OCI-M1 (cell line): Measurements from ENCODE around the gene DHRS7B.

ENCODE experiments used
- DNase-seq: peaks from one replicate; lab custom pipeline; 2025; lab: John Stamatoyannopoulos, UW

DHRS7B gene

GRCh38 chr17:21157586-21158370 is 31.0 kb downstream of the DHRS7B start:
- no peak for DNase-seq

DNA sequence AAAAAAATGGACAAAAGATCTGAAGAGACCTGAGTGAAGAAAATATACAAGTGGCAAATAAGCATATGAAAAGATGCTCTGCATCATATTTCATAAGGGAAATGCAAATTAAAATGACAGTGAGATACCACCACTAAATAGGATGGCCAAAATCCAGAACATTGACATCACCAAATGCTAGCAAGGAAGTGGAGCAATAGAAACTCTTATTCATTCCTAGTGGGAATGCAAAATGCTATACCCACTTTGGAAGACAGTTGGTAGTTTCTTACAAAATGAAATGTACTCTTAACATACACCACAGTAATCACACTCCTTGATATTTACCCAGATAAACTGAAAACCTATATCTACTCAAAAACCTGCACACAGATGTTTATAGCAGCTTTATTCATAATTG is 33.6 kb downstream of the DHRS7B start:
- DNase-seq = no peak

DNA sequence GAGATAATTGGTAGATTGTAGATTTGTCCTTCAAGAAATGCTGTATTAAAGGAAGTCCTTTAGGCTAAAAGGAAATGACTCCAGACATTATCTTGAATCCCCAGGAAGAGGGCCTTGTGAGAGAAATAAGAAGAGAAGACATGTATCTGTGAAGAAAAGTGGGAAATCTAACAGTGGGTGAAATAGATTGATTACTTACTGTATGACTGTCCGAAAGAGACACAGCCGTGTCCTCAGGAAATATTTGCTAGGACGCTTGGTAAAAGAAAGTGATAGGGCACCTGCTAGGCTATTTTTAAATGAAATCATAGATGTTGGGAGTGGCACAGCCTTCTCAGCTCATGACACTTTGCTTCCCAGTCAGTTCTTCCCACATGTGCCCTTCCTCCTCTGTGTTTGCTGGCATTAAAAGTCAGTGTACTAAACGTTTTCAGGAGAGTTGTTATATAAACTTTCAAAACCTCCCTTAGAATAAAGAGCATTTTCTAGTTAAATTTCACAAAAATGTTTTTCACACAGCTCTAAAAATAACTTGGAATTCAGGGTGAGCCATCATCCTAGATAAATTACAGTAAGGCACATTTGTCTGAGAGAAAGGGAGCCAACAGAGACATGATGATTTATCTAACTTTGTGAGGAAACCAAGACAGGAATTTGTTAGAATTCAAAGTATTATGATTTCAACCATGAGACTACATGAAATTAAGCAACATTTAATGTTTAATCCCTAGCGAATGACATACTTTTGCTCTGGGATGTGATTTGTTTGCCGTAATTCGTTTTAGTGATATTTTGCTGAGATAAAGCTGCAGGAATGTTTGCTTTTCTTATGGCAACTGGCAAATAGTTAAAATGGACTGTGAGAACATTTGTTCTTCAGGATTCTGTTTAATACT is 35.0 kb downstream of the DHRS7B start:
- DNase-seq = no peak

GRCh38 chr17:21162394-21162775 is 35.6 kb downstream of the DHRS7B start:
- DNase-seq = no peak

DNA sequence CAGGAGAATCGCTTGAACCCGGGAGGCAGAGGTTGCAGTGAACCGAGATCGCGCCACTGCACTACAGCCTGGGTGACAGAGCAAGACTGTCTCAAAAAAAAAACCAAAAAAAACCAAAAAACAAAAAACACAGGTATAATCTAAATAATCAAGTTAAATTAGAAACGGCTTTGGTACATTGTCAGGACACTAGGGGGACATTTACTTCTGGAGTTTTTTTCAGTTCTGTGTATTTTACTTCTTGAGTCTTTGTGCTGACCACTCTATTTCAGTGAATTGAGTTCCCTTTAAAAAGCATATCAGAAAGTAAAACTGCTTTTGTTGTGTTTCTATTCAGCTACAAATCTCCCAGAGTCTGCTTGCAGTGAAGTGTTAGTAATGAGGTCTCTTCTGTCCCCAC is 36.3 kb downstream of the DHRS7B start:
- DNase-seq = no peak

GRCh38 chr17:21164216-21164615 is 37.5 kb downstream of the DHRS7B start:
- no peak for DNase-seq

DNA sequence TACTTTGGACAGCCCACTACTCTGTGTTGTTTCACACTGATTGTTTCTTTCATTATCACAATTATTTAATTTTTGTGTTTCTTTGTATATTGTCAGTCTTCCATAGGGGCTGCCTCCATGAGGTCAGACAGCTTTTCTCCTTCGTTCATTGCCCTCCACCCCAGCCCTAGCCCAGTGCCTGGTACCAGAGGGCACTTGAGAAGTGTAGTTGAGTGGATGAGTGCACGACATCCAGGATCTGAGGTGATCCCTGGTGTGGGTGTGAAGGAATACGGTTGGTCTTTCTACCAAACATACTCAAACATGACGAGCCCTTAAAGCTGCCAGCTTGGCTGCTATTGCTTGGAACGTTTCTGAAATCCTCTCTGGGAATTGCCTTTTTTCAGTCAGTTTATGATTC is 37.9 kb downstream of the DHRS7B start:
- no peak for DNase-seq

DNA sequence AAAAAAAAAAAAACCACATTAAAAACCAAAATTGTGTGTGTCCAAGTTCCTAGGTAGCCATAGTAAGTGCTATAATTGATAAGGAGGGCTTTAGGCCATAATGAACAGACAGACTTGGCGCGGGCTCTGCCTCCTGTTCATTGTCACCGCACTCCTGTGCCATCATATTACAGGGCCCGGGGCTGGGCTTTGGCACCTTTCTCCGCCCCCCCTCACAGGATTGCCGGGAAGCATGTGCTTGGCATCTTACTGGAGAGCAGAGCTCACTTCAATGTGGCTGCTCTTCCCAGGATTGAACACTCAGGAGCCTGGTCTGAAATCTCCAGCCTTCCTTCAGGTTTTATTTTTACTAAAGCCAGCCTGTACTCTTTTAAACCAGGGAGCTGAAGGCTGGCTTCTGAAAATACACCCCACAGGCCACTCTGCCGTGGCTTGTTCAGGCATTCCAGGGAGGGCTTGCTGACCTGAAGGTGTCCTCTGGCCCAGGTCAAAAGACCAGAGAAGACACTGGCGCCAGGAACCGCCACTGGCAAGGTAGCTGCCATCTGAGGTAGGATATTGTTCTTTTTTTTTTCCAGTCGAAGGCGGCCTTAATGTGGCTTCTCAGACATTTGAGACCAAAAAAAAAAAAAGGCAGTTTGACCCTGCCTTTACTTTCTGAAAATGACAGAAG is 39.3 kb downstream of the DHRS7B start:
- no peak for DNase-seq

DNA sequence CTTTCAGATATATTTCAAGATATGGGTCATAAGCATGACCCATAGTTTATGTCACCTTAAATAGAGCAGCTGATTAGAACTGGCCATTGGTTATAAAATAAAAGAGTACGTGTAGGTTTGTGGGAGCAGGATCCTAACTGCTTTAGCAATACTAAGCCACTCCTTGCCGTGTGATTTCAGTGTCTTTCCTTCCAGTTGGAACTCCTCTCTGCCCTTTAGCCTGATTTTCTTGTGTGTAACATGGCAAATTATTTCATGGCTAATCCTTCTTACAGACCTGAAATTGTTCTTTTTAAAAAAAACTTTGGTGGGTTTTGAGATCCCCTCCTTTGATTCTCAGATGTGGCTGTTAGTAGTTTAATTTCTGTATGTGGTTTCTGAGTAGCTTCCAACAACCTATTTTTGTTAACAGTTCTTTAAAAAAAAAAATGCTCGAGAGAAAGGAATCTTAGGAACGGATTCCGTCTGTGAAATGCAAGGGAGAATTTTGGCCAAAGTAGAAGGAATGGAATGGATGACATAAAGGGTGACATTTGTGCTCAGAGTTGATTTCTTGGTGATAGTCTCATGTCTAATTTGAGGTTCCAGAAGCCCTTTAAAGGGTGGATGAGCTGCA is 39.9 kb downstream of the DHRS7B start:
- DNase-seq = no peak

- no peak for DNase-seq
Observed at GRCh38 chr17:21167303-21167702, 40.5 kb downstream of the DHRS7B start.

- DNase-seq = no peak
Observed at GRCh38 chr17:21168555-21168865, 41.7 kb downstream of the DHRS7B start.

- DNase-seq = no peak
Observed at GRCh38 chr17:21169496-21169895, 42.7 kb downstream of the DHRS7B start.

- DNase-seq = no peak
Observed at GRCh38 chr17:21170809-21171208, 44.0 kb downstream of the DHRS7B start.

- no peak for DNase-seq
Observed at GRCh38 chr17:21171309-21171922, 44.7 kb downstream of the DHRS7B start.

DNA sequence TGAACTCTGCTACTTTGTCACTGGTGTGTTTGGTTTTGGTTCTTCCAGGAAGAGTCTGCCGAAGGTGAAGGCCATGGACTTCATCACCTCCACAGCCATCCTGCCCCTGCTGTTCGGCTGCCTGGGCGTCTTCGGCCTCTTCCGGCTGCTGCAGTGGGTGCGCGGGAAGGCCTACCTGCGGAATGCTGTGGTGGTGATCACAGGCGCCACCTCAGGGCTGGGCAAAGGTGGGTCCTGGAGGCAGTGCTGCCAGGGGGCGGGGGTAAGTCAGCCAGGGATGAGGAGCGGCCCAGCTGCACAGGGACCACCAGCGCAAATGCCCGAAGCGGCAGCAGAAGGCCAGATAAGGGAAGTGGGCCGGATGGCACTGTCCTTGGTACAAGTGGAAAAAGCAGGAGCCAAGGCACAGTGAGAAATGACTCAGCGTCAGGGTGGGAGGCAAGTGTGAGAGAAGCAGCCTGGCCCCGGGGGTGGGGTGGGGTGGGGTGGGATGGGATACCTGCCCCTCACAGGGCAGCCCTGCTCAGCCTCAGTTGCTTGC is 45.3 kb downstream of the DHRS7B start:
- no peak for DNase-seq

GRCh38 chr17:21172846-21173245 is 46.1 kb downstream of the DHRS7B start:
- no peak for DNase-seq

GRCh38 chr17:21173543-21173942 is 46.8 kb downstream of the DHRS7B start:
- DNase-seq = no peak

DNA sequence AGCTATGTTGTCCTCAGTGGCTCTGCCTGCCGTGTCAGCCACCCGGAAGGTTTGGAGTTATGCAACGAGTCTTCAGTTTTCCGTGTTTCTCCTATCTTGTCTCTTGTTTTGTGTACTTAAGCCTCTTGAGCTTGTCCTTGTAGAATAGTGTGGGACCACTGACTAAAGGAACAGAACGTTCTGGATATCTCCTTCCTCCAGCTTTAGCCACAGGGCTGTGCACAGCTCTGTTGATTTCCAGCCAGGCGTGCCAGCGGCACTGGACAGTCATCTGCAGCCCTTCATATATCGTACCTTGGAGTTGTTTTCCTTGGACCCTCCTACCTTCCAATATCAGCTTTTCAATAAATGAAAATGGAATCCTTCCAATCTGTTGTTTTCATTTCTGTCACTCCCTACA is 47.4 kb downstream of the DHRS7B start:
- DNase-seq = no peak

- DNase-seq = no peak
Observed at GRCh38 chr17:21174713-21175112, 47.9 kb downstream of the DHRS7B start.

GRCh38 chr17:21176773-21177395 is 50.1 kb downstream of the DHRS7B start:
- DNase-seq = no peak

- DNase-seq = no peak
Observed at GRCh38 chr17:21177401-21177800, 50.6 kb downstream of the DHRS7B start.
